Activated T-cell treated with anti-CD3 and anti-CD28 coated beads, Interleukin-2, amount 50 U/mL, for 48 hours (primary cell): ENCODE data around the gene KLF15.

Experiments used
- DNase-seq, 2 experiments: peaks; one replicate each; pipeline ENCODE4 v3.0.0-alpha.2; 2020

Gene KLF15

GRCh38 chr3:126304291-126304690, 52.9 kb downstream of the KLF15 start:
- no peak for DNase-seq

DNA sequence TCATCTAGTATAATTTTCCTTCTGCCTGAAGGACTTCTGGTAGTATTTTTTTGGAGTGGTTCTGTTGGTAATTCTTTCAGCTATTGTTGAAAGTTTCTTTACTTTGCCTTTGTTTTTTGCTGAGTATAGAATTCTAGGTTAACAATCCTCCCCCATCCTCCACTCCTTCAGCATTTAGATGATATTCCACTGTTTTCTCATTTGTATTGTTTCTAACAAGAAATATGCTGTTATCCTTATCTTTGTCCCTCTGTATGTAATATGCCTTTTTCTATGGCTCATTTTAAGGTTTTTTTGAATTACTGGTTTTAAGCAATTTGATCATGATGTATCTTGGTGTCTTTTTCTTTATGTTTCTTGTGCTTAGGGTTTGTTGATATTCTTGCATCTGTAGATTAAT, 53.9 kb downstream of the KLF15 start:
- DNase-seq, result no peak

GRCh38 chr3:126300761-126301481, 56.3 kb downstream of the KLF15 start:
- no peak for DNase-seq

DNA sequence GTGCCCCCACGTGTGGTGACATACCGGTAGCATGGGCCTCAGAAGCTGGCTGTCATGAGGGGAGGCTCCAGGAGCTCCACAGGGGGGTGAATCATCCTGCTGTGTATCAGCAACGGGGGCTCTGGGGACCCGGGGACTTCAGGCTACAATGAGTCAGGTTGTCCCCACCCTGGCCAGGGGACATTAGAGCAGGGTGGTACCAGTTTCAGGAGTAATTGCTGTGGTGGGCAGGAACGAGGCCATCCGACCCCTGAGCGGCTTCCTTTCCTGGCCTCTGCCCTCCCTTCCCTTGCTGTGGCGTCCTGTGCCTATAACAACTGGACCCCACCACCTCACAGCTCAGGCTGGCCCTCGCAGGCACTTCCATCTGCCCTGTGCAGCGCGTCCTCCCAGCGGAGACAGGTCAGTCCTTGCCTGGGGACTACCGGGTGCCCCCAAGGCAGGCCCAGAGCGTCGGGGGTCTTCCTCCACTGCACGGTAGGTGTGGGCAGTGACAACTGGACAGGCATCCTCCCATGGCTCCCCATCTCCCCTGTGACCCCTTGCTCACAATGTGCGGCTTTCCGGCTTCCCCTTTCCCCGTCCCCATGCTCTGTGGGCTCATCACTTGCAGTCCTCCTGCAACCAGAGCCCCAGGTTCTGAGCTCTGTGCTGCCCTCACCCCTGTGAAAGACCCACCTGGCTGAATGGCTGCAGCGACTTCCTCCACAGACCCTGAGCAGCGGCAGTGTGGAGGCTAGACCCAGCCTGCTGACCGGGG, 57.0 kb downstream of the KLF15 start:
- no peak for DNase-seq

- no peak for DNase-seq
Observed at GRCh38 chr3:126295407-126295939, 61.7 kb downstream of the KLF15 start.

DNA sequence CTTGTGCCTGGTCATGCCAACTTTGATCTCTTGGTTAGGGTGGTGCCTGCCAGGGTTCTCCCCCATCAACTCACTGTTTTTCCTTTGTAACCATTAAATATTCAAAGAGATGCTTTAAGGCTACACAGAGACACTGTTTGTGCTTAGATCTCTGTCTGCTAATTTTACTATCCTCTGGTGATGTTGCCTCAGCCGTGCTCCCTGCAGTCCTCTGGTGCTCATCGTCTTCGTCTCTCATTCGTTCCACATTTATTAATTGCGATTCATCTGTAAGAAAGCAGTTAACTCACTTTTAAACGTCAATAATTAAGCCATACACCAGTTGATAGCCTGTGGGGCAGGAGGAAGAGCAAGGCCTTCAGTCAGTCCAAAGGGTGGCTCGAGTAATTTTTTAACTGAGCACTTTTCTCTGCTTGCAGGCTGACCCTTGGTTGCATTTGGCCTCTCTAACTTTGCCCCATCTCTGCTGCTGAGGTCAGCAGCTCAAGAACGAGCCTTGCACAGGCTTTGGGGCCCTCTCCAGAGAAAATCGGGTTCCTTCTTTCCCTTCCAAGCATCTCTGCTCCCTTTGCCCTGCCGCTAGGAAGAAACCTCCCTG, 62.9 kb downstream of the KLF15 start:
- DNase-seq, result no peak

DNA sequence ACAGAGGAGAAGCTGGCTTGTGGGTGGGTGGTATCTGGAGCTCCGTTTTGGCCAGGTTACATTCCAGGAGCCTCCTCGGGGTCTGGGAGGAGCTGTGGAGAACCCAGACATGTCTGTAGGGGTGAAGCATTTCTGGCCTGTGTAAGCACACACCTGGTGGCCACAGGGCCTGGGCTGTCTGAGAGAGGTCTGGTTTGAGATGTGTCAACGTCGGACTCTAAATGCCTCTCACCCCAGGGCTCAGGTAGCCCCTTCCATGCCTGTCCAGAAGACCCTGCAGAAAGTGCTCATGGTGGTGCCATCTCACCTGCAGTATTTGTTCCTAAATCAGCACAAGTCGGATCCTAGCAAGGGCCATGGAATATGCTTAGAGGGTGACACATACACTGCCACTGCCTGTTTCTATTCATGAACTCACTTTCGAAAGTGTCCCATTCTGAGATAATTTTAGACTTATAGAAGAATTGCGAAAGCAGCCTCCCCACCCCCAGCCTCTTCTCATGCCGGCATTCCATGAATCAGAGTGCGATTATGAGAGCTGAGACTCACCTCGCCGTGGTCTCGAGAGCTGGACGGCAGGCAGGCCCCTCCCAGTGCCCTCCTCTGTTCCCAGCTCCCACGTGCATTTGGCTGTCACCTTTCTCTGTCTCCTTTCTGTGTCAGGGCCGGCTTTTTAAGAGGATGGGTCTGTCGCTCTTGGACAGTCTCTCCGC, 63.7 kb downstream of the KLF15 start:
- no peak for DNase-seq
